GM18909 (cell line): Measurements from ENCODE around the gene DGCR2.

Source experiments
- ATAC-seq: cut with Tn5 transposase; IDR thresholded peaks from one replicate; pipeline ENCODE4 v1.9.1; 2021; ENCODE audit warnings: mild to moderate bottlenecking; ENCODE audit not compliant: unreplicated experiment, poor library complexity

DGCR2 gene

DNA sequence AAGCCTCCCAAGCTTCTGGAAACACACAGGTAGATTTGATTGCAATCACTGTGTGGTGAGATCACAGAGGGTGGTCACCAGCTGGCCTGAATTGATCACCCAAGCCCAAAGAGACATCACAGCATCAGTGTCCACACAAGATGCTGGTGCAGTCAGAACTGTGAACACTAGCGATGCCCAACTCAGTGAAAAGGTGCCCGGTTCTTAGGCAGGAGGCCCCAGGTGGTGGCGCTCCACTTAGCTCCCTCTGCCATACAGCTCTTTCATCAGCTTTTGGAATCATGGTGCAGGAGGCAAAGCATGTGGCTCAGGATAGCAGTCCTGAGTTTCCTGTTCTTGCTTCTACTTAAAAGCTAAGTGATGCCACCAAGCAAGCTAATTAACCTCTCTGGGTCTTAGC is 11.1 kb downstream of the DGCR2 start:
- no peak for ATAC-seq

DNA sequence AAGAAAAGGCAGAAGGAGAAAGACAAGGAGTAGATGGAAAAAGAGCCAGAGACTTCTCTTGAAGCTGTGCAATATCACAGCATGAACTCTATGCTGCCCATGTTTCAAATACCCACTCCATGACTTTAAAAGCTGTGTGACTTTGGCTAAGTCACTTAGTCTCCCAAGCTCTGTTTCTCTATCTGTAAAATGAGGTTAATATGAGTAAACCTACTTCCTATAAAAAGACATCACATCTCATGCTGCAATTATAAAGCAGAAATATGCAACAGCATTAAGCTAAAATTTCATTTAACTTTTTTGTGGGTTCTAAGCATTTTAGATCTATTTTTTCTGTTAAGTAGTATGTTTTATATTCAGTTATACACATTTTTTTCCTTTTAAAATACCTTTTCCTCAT is 11.6 kb downstream of the DGCR2 start:
- ATAC-seq, result no peak

DNA sequence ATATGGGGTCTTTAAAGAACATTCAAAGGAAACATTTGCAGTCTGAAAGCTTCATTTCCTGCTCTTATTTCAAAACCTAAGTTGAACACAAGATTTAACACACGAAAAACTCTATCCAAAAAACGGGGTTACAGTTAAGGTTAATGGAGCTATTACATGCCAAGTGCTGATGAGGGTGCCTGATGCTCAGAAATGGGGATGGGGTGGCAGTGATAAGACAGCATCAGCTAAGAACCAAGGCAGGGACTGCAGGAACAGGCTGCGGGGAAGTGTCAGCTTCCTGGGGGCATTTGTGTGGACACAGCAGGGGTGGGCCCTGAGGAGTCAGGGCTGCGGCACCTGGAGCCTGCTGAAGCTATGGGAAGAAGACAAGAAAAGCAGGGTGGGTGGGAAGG is 12.2 kb downstream of the DGCR2 start:
- ATAC-seq, result no peak

DNA sequence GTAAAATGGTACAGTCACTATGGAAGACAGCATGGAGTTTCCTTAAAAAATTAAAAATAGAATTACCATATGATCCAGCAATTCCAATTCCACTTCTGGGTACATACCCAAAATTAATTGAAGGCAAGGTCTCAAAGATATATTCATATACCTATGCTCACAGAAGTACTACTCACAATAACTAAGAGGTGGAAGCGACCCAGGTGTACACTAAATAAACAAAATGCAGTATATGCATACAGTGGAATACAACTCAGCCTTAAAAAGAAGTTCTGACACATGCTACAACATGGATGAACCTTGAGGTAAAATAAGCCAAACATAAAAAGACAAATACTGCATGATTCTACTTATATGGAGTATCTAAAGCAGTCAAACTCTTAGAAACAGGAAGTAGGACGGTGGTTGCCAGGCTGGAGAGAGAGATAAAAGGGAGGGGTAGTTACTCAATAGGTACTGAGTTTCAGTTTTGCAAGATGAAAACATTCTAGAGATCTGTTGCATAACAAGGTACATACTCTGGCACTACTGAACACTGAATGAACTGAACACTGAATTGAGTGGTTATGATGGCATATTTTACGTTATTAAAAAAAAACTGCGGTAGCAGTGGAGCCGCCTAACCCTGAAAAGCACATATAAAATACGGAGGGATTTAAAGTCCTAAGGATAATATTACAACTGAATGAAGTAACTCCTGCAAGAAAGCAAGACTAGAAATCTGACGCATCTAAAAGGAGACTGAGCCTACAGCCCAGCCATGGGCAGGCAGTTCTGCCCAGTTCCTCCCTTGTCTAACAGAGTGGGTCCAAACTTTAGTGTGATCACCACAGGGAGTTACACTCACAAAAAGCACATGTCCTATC is 12.8 kb downstream of the DGCR2 start:
- ATAC-seq, result peak; percentile 89

DNA sequence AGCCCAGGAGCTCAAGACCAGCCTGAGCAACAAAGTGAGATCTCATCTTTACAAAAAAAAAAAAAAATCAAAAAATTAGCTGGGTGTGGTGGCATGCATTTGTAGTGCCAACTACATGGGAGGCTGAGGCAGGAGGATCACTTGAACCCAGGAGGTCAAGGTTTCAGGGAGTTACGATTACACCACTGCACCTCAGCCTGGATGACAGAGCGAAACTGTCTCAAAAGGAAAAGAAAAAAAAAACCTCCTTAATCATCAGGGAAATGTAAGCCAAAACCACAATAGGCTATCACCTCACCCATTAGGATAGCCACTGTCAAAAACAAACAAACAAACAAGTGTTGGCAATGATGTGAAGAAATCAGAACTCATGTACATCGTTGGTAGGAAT is 13.4 kb downstream of the DGCR2 start:
- ATAC-seq, result no peak

DNA sequence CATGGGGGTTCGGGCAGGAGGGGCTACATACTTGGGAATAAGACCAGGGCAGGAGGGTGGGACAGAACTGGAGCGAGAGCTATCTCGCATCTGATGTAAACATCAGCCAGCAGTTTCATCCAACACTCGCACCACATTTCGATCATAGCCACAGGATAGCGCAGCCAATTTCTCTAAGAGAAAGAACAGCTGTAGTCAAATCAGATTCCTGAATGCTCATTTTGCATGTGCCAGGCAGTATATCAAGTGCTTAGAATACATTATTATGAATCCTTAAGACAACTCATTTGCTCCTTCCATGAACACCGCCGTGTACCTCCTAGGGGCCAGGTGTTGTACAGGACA is 14.5 kb downstream of the DGCR2 start:
- ATAC-seq, result no peak

DNA sequence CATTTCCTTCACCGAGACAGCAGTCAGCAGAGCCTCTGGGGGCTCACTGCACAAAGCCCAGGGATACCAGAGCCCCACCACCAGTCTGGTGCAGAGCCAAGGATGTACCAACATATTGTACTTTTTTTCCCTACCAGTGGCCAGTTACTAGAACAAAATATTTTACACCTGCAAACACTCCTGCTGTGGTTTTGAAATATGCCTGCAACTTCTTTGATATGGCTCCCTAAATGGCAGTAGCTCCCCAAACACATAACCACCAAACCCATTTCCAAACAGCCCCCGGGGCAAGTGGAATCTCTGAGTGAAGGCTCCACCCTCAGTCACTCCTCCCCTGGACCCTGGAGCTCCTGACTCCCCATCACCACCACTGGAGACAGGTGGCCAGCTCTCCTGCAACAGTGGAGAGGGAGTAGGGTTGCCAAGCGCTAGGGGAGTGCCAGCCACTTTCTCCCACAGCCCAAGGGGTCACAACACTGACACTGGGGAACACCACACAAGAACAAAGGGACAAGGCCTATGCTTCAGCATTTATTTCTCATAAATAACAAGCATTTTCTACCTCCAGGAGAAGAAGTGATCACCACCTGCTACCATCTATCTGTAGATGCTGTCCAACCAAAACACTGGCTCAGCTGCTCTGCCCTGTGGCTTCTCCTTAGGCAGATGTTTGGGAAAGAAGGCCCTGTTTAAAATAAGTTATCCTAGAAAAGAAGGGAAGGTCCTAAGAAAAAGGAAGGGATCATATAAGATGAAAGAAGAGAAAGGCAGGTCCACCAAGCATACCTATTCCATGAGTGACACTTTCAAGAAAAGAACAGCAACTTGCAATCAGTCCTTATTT is 15.1 kb downstream of the DGCR2 start:
- no peak for ATAC-seq

DNA sequence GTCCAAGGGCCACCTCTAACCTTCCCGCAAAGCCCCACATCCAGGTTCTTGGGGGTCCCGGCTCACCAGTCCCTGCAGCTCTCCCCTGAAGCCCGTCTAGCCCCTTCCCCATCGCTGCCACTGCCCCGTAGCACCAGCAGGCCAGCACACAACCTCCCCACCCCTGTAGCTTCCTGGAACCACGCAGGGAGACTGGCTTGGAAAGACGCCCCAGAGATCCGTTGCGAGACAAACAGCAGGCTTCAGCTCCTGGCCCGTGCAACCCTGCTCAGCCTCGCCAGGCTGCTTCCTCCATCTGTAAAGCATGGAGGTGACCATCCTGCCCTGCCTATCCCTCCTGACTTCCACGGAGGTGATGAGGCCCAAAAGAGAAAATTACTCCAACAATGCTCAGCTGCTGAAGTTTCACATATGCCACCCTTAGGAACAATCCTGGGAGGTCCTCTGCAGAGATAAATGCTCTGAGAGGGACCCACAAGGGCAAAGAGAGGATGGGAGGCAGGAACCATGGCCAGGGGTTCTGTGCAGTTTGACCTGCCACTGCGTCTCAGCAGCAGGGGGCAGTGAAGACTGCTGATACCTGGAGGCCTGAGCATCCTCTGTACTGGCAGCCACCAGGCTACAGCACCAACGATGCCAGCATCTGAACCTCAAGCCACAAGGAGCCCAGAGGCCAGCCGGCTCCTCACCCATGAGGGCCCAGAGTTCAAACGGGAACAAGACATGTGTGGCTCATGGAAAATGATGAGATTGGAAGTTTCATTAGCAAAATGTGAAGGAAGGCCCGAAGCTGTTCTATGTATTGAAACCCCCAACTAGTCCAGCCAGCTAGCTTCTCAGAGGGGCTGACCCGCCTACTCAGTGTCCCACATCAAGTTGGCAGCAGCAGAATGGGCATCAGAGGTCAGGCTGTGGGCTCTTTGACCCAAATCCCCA is 16.1 kb downstream of the DGCR2 start:
- no peak for ATAC-seq

DNA sequence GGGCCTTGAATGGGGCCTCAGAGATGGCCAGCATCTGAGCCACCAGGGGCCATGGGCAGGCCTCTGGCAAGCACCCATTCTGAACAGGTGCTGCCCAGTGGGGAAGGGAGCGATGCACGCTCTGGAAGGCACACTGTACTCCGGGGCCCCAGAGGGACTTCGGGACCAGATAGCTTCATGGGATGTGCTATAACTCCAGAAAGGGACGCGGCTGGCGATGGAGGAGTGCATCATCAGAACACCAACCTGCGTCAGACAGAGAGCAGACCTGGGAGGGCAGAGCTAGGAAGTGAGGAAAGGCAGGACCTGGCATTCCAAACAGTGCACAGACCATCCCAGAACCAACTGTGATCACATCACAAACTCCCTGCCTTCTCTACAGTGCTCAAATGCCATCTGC is 16.8 kb downstream of the DGCR2 start:
- no peak for ATAC-seq

DNA sequence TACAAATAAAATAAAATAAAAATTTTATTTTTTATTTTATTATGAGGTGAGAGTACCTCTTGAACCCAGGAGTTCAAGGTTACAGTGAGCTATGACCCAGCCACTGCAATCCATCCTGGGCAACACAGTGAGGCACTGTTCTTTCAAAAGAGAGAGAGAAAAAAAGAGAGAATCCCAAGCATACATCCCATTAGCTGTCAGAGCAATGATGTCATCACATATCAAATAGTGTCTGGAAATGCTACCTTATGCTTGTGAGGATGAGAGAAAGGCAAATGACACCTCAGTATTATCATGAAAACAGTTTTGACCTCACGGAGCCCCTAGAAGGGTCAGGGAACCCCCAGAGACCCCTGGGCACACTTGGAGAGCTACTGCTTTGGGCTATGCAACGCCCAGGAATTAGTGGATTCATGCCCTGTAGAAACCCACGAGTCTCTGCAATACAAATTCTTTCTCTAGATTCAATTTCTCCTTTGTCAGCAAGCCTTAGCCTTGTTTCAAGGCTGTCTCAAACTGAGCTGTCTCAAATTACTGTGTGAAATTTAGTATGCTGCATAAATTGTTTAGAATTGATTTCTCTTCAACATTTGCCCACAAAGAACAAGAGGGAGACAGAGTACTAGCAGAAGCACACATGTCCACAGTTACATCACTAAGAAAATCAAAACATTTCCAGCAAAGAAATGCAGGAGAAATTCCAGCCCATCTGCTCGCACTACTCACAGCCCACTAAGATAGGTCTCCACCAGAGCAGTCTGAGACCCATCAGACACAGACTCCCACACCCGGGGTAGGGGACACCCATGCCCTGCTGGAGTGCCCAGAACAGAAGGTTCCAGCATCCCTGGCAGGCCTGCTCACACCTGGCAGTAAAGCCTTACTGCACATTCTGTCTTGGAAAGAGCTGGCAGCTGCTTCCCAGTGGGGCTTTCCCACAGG is 18.1 kb downstream of the DGCR2 start:
- ATAC-seq, result no peak

DNA sequence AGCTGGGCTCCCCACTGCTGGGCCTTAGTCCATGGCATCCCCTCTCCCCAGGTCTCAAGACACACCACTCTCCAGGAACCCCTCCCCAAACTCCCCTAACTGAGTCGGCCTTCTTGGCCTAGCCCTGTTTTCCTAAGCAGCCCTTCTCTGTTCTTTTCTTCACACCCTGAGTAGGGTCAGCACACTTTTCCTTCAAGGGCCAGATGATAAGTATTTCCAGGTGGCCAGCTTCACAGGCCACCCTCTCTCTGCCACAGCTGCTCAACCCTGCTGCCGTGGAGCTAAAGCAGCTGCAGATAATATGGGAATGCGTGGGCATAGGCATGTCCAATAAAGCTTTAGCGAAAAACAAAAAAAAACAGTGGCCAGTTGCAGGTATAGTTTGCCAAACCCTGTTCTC is 24.1 kb downstream of the DGCR2 start:
- ATAC-seq, result no peak

DNA sequence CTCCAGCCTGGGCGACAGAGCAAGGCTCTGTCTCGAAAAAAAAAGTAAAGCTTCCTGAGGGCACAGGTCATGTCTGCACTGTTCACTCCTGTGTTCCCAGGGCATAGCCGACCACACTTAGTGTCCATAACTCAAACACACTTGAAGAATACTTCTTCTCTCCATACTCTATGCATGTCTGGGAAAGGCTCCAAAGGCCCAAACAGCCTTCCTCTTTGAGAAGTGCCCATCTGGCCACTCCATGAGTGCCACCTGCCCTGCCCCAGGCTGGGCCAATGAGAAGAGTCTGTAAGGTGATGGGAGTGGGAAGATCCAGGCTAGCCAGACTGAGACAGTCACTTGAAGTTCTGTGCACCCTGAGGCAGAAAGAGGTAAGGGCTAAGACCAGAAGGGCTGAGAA is 24.7 kb downstream of the DGCR2 start:
- no peak for ATAC-seq

DNA sequence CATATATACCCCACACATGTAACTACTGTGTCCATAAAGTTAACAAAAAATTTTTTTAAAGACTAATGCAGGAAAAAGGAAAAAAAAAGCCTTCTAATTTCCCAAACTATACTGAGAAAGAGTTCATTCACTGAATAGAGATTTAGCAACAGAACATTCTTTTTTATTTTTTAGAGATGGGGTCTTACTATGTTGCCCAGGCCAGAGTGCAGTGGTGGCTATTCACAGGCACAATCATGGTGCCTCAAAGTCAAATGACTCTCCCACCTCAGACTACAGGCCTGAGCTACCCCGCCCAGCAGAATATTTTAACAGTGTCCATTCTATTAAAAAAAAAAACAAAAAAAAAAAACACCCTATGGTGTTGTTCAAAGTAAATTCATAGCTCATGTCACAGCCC is 25.7 kb downstream of the DGCR2 start:
- no peak for ATAC-seq

DNA sequence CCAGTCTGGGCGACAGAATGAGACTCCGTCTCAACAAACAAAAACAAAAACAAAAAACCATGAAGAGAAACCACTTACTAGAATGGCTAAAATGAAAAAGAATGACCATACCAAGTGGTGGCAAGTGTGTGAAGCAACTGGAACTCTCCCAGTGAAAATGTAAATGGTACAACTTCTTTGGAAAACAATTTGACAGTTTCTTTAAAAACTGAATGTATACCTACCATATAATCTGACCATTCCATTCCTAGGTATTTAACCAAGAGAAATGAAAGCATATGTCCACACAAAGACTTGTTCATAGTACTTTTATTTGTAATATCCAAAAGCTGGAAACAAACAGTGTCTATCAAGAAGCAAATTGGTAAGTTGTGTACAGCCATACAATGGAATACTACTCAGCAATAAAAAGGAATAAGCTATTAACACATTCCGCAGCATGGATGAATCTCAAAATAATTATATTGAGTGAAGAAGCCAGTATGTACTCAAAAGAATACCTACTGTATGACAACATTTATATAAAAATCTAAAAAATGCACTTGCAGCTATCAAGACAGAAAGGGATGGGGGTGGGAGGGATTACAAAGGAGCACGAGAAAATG is 27.7 kb downstream of the DGCR2 start:
- no peak for ATAC-seq

DNA sequence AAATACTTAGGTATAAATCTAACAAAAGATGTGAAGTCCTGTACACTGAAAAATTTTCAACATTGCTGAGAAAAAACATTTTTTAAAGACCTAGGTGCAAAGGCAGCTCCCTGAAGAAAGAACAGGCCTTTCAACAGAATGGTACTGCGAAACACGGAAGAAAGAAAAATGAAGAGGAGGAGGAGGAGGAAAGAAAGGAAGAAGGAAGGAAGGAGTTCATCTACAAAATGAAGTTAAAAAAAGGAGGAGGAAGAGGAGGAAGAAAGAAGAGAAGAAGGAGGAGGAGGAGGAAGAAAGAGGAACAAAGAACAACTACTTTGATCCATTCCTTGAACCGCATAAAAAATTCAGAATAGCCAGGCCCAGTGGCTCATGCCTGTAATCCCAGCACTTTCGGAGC is 29.5 kb downstream of the DGCR2 start:
- ATAC-seq, result no peak

DNA sequence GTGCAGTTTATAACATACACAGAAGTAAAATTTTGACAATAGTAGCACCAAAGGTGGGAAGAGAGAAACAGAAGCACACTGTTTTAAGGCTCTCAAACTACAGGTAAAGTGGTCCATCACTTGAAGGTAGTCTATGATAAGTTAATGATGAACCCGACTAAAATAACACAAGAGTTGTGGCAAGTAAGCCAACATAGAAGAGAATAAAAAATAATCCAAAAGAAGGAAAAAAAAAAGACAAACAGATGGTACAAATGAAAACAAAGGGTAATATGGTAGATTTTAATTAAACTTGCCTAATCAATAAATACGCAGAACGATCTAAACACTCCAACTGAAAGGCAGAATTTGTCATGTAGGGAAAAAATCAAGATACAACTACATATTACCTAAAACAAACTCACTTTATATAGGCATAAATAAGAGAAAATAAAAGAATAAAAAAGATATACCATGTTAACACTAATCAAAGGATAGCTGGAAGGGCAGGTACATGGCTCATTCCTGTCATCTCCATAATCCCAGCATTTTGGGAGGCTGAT is 31.6 kb downstream of the DGCR2 start:
- ATAC-seq, result no peak

DNA sequence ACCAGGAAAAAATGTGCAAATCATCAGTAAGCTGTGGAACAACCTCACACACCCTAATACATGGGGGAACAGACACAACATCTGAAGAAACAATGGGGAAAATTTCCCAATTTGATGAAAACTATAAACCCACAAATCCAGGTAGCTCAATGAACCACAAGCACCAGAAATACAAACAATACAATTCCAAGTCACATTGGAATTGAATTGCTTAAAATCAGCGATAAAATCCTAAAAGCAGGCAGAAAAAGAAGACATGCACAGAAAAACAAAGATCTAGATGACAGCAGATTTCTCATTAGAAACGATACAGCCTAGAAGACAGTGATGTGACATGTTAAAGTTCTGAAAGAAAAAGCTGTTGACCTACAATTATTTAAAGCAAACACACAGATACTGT is 32.0 kb downstream of the DGCR2 start:
- ATAC-seq, result no peak

DNA sequence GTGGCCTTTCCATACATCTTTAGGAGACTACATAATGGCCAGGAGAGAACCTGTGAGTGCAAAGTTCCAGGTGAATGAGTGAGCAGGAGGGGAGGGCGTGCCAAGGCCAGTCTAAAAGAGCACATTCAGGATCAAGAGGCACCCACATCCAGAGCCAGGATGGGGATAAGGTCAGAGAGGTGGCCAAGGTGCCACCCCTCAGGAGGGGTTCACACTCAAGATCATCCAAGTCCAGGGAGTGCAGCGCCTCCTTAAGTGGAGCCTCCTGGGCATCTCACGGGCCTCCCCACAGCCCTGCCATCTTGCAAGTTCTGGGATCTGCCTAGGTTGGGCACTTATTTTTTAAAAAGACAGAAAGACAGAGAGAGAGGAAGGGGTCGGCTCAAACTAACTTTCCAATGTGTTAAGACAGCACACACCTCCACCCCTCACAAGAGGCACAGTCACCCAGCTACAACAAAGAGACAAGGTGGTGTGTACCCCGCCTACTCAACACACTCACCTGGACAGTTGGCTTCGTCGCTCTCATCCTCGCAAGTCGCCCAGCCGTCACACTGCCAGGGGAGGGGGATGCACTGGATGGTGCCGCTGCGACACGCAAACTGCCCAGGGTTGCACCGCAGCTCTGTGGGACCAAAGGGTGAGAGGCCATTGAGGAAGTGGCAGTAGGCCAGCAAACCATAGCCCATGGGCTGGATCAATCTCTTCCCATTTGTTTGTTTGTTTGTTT is 33.2 kb downstream of the DGCR2 start:
- ATAC-seq, result no peak
